GM20431 (cell line): ENCODE measurements around the gene SVBP.

Experiments
- in situ Hi-C: fragments of 300-500 bp; cut with MseI, MboI; formaldehyde crosslinking; loops from one replicate; pipeline ENCODE4 v1.15.0; 2020; ENCODE audit warnings: low sequenced_read_pairs; ENCODE audit not compliant: unreplicated experiment

Gene SVBP

DNA sequence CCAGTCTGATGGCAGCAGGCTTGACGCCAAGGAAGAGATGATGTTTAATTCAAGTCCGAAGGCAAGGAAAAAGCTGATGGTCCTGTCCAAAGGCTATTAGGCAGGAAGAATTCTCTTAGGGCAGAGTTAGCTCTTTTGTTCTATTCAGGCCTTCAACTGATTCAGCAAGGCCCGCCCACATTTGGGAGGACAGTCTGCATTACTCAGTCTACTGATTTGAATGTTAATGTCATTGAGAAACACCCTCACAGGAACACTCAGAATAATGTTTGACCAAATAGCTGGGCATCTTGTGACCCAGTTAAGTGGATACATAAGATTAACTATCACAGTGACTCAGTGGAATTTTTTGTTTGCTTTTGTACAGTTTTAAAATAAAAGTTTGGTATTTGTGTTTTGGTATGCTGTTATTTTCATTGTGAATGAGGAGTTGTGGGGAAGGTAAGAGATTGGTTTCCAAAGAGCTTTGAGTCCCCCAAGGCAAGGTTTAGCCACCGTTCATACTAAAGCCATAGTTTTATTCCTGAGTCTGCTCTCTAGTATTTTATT is 27.5 kb upstream of the SVBP start:
- in situ Hi-C loops = no loop called here

GRCh38 chr1:42841440-42842147 is 24.4 kb upstream of the SVBP start:
- in situ Hi-C loops = no loop called here

DNA sequence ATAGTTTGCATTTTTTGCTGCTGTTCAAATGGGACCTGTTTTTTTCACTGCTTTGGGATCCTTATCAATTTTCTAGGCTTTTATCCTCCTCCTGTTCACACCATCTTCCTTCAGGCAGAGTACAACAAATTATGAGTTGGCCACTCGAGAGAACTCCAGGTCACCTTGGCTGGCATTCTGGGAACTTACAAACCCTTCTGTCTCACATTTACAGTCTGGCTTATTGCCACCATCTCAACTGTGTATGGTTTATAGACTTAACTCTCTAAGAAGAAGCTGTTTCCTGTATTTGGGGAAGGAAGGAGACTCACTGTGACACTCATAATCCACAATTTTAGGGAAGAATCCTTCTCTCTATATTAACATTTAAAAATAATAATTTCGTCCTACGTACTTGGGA is 23.8 kb upstream of the SVBP start:
- in situ Hi-C loops = no loop called here

DNA sequence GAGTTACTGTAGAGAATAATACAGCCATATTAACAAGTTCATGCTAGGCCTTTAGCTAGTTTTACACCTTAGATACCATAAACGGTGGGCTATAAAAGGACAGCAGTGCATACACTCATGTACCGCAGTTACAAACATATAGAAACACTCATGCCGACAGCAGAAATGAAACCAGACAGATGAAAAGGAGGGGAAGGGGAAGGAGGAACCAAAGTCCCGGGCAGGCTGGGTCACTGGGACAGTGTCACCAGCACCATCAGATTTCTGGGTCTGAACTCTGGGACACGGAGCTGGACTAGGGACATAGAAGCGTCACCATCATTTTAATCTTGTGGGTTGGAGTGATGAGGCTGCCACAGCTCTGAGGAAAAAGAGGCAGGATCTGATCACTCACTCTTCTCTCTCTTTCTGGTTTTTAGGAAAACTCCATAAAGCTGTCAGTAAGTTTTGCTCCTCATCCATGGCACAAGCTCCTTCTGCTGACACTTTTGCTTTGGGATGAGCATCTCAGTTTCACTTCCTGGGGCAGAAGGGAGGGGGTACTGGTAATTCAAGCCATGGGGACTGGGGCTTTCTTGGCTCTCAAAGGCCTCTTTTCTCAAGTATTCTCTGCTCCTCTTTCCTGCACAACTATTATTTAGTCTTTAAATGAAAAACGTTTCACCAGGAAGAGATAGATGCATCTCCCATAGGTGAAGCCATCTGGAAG is 21.4 kb upstream of the SVBP start:
- in situ Hi-C loops = no loop called here

DNA sequence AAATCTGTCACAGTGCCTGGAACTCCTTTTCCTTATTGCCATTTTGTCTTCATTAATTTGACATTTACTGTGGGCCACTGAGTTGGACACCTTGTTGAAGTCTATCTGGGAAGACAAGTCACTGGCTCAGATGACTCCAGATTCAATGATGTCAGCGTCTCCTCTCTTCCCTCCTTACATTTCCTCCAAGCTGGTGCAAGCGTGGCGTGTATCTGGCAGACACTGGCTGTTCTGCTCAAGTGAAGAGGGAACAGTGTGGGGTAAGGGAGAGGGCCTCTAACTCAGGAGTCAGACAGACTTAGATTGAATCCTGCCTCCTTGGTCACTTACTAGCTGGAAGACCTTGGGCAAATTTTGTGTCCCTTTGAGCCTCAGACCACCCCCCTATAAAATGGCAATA is 20.5 kb upstream of the SVBP start:
- in situ Hi-C loops = no loop called here

DNA sequence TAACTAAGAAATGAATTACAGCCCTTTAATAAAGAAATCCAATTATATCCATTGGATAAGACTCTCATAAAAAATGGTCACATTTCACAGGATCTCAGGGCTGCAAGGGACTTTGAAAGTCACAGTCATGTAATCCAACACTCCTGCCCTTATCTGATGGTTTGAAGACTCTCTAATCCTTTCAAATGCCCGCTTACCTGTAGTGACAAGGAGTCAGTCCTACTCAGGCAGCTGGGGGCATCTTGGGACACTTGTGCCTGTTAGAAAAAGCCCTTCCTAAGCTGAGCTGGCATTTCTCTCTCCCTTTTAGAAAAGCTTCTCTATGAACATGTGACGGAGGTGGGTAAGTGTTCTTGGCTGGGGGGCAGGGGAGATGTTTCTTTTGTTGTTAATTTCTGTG is 18.2 kb upstream of the SVBP start:
- in situ Hi-C loops = no loop called here

DNA sequence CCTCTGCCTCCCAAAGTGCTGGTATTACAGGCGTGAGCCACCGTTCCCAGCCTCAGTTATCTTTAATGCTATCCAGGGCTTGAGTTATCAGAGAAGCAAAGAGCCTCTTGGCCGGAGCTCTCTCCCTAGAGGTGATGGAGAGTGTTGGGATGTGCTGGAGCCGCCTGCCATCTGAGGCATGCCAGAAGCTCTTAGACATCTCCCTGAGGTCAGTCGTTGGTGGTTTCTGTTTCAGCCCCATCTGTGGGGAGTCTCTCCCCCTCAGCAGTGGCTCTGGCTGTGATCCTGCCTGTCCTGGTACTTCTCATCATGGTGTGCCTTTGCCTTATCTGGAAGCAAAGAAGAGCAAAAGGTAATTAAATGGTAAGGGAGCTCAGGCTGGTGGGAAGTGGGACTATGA is 17.6 kb upstream of the SVBP start:
- in situ Hi-C loops = no loop called here

GRCh38 chr1:42833981-42834380 is 16.8 kb upstream of the SVBP start:
- in situ Hi-C loops = no loop called here

GRCh38 chr1:42832641-42833240 is 15.5 kb upstream of the SVBP start:
- in situ Hi-C loops = no loop called here

DNA sequence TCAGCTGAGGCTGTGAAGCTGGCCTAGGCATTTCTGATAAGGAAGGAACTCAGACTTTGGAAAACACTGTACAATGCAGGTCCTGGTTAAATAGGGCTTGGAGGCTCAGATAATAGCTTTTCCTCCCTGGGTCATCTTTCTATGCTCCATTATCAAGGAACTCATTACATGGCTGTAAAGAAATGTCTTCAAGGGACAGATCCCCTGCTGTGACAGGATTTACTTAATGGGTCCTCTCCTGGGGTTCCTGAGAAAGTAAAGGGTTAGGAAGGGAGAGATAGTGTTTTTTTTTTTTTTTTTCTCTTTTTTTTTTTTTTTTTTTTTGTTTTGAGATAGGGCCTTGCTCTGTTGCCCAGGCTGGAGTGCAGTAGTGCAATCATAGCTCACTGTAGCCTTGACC is 14.1 kb upstream of the SVBP start:
- in situ Hi-C loops = no loop called here

- in situ Hi-C loops = no loop called here
Observed at GRCh38 chr1:42830631-42831030, 13.4 kb upstream of the SVBP start.

- in situ Hi-C loops = no loop called here
Observed at GRCh38 chr1:42825036-42825851, 8.0 kb upstream of the SVBP start.

DNA sequence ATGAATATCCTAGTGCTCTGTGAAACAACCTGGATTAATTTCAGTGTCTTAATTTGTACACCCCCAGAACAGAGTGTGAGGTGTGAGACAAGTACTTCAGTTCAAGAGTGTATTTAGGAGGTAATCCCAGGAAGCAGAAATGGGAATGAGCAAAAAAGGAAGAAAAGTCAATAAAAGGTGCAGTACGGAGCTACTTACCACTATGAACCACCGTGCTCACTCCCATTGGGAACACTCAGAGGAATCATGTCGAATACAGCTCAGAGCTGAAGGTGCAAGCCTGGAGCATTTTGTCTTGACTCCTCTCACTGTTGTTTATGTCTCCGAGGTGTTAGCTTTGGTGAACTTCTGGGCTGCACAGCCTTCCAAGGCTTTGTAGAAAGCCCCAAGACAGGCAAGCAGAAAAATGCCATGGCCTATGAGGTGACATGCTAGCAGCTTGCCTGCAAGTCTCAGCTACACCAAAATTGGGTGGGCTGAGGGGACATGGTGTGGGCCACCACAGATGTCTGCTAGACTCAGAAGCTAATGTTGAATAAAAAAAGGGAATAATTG is 7.4 kb upstream of the SVBP start:
- in situ Hi-C loops = no loop called here

GRCh38 chr1:42822800-42823392 is 5.7 kb upstream of the SVBP start:
- in situ Hi-C loops = no loop called here

GRCh38 chr1:42821690-42822089 is 4.5 kb upstream of the SVBP start:
- in situ Hi-C loops = no loop called here

GRCh38 chr1:42820813-42821212 is 3.6 kb upstream of the SVBP start:
- in situ Hi-C loops = no loop called here

DNA sequence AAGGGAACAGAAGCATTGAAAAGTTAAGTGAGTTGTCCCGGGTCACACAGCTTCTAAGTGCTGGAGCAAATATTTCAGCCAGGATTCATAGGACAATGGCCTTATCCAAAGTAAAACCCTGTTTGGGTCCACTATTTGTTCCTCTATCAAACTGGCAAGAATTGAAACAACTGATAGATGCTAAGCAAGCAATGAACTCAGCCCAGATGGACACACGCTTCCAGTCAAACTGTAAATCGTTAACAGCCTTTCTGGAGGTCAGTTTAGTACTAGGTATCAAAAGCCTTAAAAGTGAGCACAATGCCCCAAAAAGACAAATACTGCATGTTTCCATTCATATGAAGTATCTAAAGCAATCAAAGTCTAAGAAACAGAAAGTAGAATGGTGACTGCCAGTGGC is 779 bp upstream of the SVBP start:
- in situ Hi-C loops = no loop called here

GRCh38 chr1:42817440-42817767 is 207 bp upstream of the SVBP start:
- in situ Hi-C loops = no loop called here

DNA sequence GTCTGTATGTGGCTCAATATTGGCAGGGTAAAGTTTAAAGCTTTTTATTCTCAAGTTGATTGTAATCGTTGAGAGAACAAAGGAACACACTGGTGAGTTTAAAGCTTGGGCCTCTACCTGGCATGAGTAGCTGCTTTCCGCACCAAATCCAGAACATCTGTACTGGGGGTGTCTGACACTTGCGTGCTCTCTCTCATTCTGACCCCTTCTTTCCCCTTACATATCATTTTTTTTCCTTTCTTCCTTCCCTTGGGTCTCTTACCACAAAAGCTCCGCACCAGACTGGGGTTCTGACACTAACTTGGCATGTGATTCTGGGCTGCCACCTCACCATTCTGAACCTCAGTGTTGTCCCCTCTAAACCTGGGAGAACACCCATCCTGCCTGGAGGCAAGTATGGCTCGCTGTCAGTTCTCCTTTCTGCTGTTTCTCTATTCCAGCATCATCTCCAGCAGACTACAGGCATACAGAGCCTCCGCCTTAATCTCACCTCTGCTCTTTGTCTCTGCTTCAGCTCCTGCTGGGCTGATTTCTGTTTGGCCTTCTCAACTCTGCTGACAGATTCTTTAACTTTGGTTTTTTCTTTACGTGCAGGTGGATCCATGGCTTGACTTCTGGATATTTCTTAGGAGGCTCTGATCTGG is 1.1 kb downstream of the SVBP start:
- in situ Hi-C loops = no loop called here
